Measurements from ENCODE around the gene CNTN5.

CNTN5 gene

GRCh38 chr11:99066618-99067317 lies 46.0 kb downstream of the CNTN5 start:
- TF ChIP-seq CTCF (IDR thresholded peaks at IDR 0.05; ENCODE audit: low read depth, low read length) = no peak

GRCh38 chr11:99068832-99069231 lies 48.1 kb downstream of the CNTN5 start:
- no peak for TF ChIP-seq CTCF (IDR thresholded peaks at IDR 0.05; ENCODE audit: low read depth, low read length)
- no peak for DNase-seq (ENCODE audit: extremely low read depth, low read depth)

More at GRCh38 chr11:99066618-99067317, 46.0 kb downstream of the CNTN5 start:
- no peak for DNase-seq (ENCODE audit: extremely low read depth, low read depth)

- DNase-seq (ENCODE audit: extremely low read depth, low read depth) = no peak
- no peak for TF ChIP-seq CTCF (IDR thresholded peaks at IDR 0.05; ENCODE audit: low read depth, low read length)
Observed at GRCh38 chr11:99069856-99070444, 49.2 kb downstream of the CNTN5 start.

GRCh38 chr11:99079576-99079975 lies 58.8 kb downstream of the CNTN5 start:
- TF ChIP-seq CTCF (IDR thresholded peaks at IDR 0.05; ENCODE audit: low read depth, low read length) = no peak

GRCh38 chr11:99080154-99080553 lies 59.4 kb downstream of the CNTN5 start:
- DNase-seq (ENCODE audit: extremely low read depth, low read depth) = no peak
- no peak for TF ChIP-seq CTCF (IDR thresholded peaks at IDR 0.05; ENCODE audit: low read depth, low read length)

More at GRCh38 chr11:99079576-99079975, 58.8 kb downstream of the CNTN5 start:
- no peak for DNase-seq (ENCODE audit: extremely low read depth, low read depth)

GRCh38 chr11:99098258-99098657 lies 77.5 kb downstream of the CNTN5 start:
- no peak for DNase-seq (ENCODE audit: extremely low read depth, low read depth)
- no peak for TF ChIP-seq CTCF (IDR thresholded peaks at IDR 0.05; ENCODE audit: low read depth, low read length)

- TF ChIP-seq CTCF (IDR thresholded peaks at IDR 0.05; ENCODE audit: low read depth, low read length) = no peak
- DNase-seq (ENCODE audit: extremely low read depth, low read depth) = no peak
Observed at GRCh38 chr11:99098751-99099150, 78.0 kb downstream of the CNTN5 start.
